Suprapubic skin (tissue), 4 donors: Measurements from ENCODE around the gene MZF1. TPM values are rescaled to one million over a fixed set of nuclear protein-coding genes. Genes with fewer than 3 reads are reported as not detected.
A peak's percentile ranks its signal among the peaks of the same experiment; 100 is the strongest.

Source experiments
- DNase-seq, 2 donors: peaks; one replicate each; pipeline ENCODE4 v3.0.0-alpha.2; 2019; ENCODE audit warnings: low spot score in 2 of 2
- H3K27ac ChIP-seq: fragments of 200-600 bp; sonication (generic); one replicate; pipeline ENCODE4 v1.5.1; 2019
- H3K27me3 ChIP-seq: fragments of 200-600 bp; sonication (generic); one replicate; pipeline ENCODE4 v1.5.1; 2019
- H3K36me3 ChIP-seq: fragments of 200-600 bp; sonication (generic); one replicate; pipeline ENCODE4 v1.5.1; 2019
- H3K4me1 ChIP-seq: fragments of 200-600 bp; sonication (generic); one replicate; pipeline ENCODE4 v1.5.1; 2019
- H3K4me3 ChIP-seq: fragments of 200-600 bp; sonication (generic); one replicate; pipeline ENCODE4 v1.5.1; 2019; ENCODE audit warnings: mild to moderate bottlenecking
- H3K9me3 ChIP-seq: fragments of 200-600 bp; sonication (generic); one replicate; pipeline ENCODE4 v1.5.1; 2019
- EP300 ChIP-seq: sonication (generic); formaldehyde crosslinking; IDR thresholded peaks from one replicate; pipeline ENCODE4 v1.6.1; 2017; ENCODE audit warnings: antibody characterized with exemption
- POLR2A ChIP-seq, 2 donors: fragments of 450-650 bp; IDR thresholded peaks; one replicate each; pipeline ENCODE4 v1.6.1; 2017; ENCODE audit warnings: antibody characterized with exemption in 2 of 2, mild to moderate bottlenecking in 2 of 2, moderate library complexity in 2 of 2
- POLR2AphosphoS5 ChIP-seq, 3 donors: sonication (generic); formaldehyde crosslinking; IDR thresholded peaks; one replicate each; pipeline ENCODE4 v1.6.1; 2017; ENCODE audit warnings: antibody characterized with exemption in 3 of 3
- WGBS: methylation state at CpG from one replicate; pipeline ENCODE4 v1.1.5; 2018; 5-methylcytosine and 5-hydroxymethylcytosine counted together
- total RNA-seq, 4 donors: library from RNA; depleted of rRNA; stranded (reverse); fragments of >200 nt; gene quantifications; one replicate each; pipeline ENCODE4 v1.1.0, GENCODE V29; 2016
- TF ChIP-seq, protein P1 (sequence below), 2 donors: fragments of 200-600 bp in 1 of 2; fragments of 450-650 bp in 1 of 2; sonication (generic) in 1 of 2; IDR thresholded peaks; one replicate each; pipeline ENCODE4 v1.5.1; 2016 to 2019; ENCODE audit warnings: antibody characterized with exemption in 2 of 2, mild to moderate bottlenecking in 1 of 2, moderate library complexity in 1 of 2

The MZF1 gene
- total RNA-seq, 4 donors from 2014 or later = 29.0 to 53.2 (median 37.5) TPM

DNA sequence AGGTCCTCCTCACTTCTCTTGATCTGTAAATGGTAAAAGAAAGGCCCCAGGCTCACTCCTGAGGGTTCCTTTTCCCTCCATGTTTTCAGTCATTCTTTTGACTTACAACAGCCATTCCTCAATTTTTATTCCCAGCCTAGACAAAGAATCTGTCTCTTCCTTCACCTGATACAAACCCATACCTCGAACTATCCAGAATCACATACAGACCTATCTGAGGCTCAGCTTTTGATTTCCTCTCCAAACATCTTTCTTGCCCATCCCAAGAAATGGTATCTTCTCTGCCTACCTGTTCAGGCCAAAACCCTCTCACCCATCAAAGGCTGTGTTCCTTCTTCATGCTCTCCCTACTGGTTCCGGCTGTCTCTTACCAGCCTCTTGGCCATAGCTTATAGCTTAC lies 20.5 kb downstream of the MZF1 start:
- H3K4me1 ChIP-seq = peaks cover 41% of the 10 kb centered on the region
- no peak overlapping the region for H3K27ac ChIP-seq
- TF ChIP-seq POLR2AphosphoS5 (IDR thresholded peaks at IDR 0.05) (no peak), EP300 (no peak), POLR2A (IDR thresholded peaks at IDR 0.05) (no peak)
- TF ChIP-seq, protein P1, sequence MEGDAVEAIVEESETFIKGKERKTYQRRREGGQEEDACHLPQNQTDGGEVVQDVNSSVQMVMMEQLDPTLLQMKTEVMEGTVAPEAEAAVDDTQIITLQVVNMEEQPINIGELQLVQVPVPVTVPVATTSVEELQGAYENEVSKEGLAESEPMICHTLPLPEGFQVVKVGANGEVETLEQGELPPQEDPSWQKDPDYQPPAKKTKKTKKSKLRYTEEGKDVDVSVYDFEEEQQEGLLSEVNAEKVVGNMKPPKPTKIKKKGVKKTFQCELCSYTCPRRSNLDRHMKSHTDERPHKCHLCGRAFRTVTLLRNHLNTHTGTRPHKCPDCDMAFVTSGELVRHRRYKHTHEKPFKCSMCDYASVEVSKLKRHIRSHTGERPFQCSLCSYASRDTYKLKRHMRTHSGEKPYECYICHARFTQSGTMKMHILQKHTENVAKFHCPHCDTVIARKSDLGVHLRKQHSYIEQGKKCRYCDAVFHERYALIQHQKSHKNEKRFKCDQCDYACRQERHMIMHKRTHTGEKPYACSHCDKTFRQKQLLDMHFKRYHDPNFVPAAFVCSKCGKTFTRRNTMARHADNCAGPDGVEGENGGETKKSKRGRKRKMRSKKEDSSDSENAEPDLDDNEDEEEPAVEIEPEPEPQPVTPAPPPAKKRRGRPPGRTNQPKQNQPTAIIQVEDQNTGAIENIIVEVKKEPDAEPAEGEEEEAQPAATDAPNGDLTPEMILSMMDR (IDR thresholded peaks at IDR 0.05) = no peak
- DNase-seq = no peak
- no peaks in the 10 kb centered on the region for H3K9me3 ChIP-seq
- H3K4me3 ChIP-seq = no peak overlapping the region
- H3K36me3 ChIP-seq = peaks cover 66% of the 10 kb centered on the region
- WGBS = 85% methylated on average over 2 of the region's 2 CpGs
- no peaks in the 10 kb centered on the region for H3K27me3 ChIP-seq

DNA sequence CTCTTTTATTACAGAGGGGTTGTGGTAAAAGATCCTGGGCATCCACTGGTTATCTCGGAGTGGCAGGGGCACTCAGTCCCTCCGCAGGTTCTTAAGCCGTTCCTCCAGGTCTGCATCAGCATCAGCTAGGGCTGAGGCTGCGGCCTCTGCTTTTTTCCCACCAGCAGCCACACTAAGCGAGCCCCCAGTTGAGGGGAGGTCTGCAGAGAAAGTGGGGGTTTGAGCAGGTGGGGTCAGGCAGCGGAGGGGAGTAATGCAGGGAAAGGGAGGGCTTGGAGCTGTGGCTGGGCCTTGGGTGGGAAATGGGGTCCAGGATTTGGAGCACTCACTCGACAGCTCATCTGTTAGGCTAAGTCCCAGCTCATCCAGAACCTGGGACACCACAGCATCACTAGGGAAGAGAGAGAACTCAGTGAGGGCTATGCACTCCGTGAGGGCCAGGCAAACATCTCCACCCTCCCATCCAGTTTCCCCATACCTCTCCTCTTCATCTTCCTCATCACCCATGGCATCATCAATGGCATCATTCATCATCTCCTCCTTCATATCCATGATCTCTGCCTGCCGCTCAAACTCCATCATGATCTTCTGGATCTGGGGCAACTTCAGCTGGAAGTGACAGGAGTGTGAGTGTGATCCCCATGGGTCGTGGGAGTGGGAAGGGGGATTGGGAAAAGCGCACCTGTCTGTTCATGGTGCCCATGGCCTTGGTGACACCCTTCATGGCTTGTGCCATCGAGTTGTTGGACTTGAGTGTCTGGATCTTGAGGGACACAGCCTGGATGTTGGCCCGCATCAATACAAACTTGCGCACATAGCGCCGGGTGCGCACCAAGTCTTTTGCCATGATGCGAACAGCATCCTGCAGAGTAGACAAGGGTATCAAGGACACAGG lies 21.3 kb downstream of the MZF1 start:
- 93% methylated on average over 17 of the region's 18 CpGs for WGBS
- no peak overlapping the region for H3K27ac ChIP-seq
- H3K36me3 ChIP-seq = peaks cover 71% of the 10 kb centered on the region
- H3K4me1 ChIP-seq = peaks cover 41% of the 10 kb centered on the region
- H3K9me3 ChIP-seq = no peaks in the 10 kb centered on the region
- TF ChIP-seq, protein P1 (IDR thresholded peaks at IDR 0.05) = no peak
- TF ChIP-seq POLR2A (IDR thresholded peaks at IDR 0.05) = no peak
- no peak for TF ChIP-seq EP300
- TF ChIP-seq POLR2AphosphoS5 (IDR thresholded peaks at IDR 0.05) = no peak
- peak in 1 of 2 donors; percentile 49 for DNase-seq
- H3K27me3 ChIP-seq = no peaks in the 10 kb centered on the region
- H3K4me3 ChIP-seq = no peak overlapping the region

DNA sequence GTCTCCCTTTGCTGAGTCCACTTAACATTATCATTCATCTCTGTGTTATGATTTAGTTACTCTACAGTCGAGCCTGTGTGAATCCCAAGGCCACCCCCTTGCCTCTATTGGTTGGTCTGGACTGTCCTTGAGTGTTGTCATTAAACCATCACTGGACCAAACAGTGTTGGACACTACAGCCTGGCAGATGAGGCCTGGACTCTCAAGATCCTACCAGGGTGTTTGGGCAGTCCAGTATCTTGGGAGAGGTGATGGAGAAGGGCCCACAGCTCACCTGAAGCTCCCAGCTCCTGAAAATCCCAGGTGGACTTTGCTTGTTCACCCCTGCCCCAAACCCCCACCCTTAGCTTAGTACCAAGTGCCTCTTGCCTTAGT lies 22.0 kb downstream of the MZF1 start:
- TF ChIP-seq, protein P1 (IDR thresholded peaks at IDR 0.05) = no peak
- TF ChIP-seq POLR2A (IDR thresholded peaks at IDR 0.05) (no peak), POLR2AphosphoS5 (IDR thresholded peaks at IDR 0.05) (no peak), EP300 (no peak)
- H3K27ac ChIP-seq = no peak overlapping the region
- no peaks in the 10 kb centered on the region for H3K27me3 ChIP-seq
- H3K4me1 ChIP-seq = peaks cover 41% of the 10 kb centered on the region
- peaks cover 64% of the 10 kb centered on the region for H3K36me3 ChIP-seq
- 50% methylated on average over 1 of the region's 1 CpG for WGBS
- no peak overlapping the region for H3K4me3 ChIP-seq
- DNase-seq = peak in 1 of 2 donors; percentile 43
- H3K9me3 ChIP-seq = no peaks in the 10 kb centered on the region

DNA sequence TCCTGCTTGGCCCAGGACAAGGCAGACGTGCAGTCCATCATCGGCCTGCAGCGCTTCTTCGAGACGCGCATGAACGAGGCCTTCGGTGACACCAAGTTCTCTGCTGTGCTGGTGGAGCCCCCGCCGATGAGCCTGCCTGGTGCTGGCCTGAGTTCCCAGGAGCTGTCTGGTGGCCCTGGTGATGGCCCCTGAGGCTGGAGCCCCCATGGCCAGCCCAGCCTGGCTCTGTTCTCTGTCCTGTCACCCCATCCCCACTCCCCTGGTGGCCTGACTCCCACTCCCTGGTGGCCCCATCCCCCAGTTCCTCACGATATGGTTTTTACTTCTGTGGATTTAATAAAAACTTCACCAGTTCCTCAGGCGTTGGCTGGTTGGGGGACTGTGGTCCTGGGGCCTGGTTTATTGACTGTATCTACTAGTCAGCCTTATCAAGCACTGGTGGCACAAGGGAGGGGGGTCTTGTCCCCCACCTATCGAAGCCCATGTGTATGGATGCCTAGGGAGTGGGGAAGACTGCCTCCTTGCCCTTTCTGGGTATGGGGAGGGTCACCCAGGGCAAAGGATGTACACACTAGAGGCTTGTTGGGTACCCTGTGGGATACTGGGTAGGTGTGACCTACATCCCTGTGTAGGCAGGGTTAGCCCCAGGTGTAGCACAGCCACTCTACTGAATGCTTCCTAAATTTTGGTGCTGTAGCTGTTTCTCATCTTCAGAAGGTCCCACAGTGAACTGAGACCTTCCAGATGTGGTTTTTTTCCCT lies 22.6 kb downstream of the MZF1 start:
- Histone ChIP-seq H3K36me3 (peaks cover 59% of the 10 kb centered on the region), H3K4me3 (no peak overlapping the region), H3K9me3 (no peaks in the 10 kb centered on the region), H3K27ac (no peak overlapping the region), H3K4me1 (peaks cover 41% of the 10 kb centered on the region), H3K27me3 (no peaks in the 10 kb centered on the region)
- peak in 1 of 2 donors; percentile 60 for DNase-seq
- 87% methylated on average over 10 of the region's 13 CpGs for WGBS
- TF ChIP-seq EP300 (no peak), POLR2AphosphoS5 (IDR thresholded peaks at IDR 0.05) (no peak), POLR2A (IDR thresholded peaks at IDR 0.05) (no peak)
- TF ChIP-seq, protein P1 (IDR thresholded peaks at IDR 0.05) = no peak
